Endothelial cell (in vitro differentiated cells): Measurements from ENCODE around the gene IL1RAPL1. TPM values are rescaled to one million over a fixed set of nuclear protein-coding genes. Genes with fewer than 3 reads are reported as not detected.

Source experiments
- DNase-seq: peaks from one replicate; pipeline ENCODE4 v3.0.0; 2021; ENCODE audit warnings: low spot score
- H3K27ac Mint-ChIP-seq: one replicate; pipeline ENCODE4 v1.8.0; 2021; ENCODE audit warnings: mixed read lengths, inconsistent platforms; ENCODE audit not compliant: unreplicated experiment
- H3K27me3 Mint-ChIP-seq: one replicate; pipeline ENCODE4 v1.8.0; 2021; ENCODE audit warnings: mild to moderate bottlenecking, moderate library complexity, mixed read lengths, inconsistent platforms; ENCODE audit not compliant: unreplicated experiment
- H3K36me3 Mint-ChIP-seq: one replicate; pipeline ENCODE4 v1.8.0; 2021; ENCODE audit warnings: mild to moderate bottlenecking, low read depth, mixed read lengths, inconsistent platforms; ENCODE audit not compliant: unreplicated experiment
- H3K4me1 Mint-ChIP-seq: one replicate; pipeline ENCODE4 v1.8.0; 2021; ENCODE audit warnings: mild to moderate bottlenecking, mixed read lengths, inconsistent platforms; ENCODE audit not compliant: unreplicated experiment
- H3K4me3 Mint-ChIP-seq: one replicate; pipeline ENCODE4 v1.8.0; 2021; ENCODE audit warnings: mild to moderate bottlenecking, mixed read lengths, inconsistent platforms; ENCODE audit not compliant: unreplicated experiment
- H3K9me3 Mint-ChIP-seq: one replicate; pipeline ENCODE4 v1.8.0; 2021; ENCODE audit warnings: mixed read lengths, inconsistent platforms; ENCODE audit not compliant: unreplicated experiment
- total RNA-seq: library from RNA; stranded (reverse); fragmentation: NEBNext Ultra II Directional; extraction: Animal tissue kit (Norgen Biotek cat#: 25700); gene quantifications from one replicate; pipeline ENCODE4 v1.2.1, GENCODE V29; 2021; ENCODE audit not compliant: unreplicated experiment
- TF ChIP-seq, protein P1 (sequence below): fragments of 200-600 bp; sonication (generic); IDR thresholded peaks from one replicate; pipeline ENCODE4 v1.5.0; 2021; ENCODE audit warnings: antibody characterized with exemption; ENCODE audit not compliant: unreplicated experiment

The IL1RAPL1 gene
- total RNA-seq, 1 donor from 2014 or later = 0.18 TPM

DNA sequence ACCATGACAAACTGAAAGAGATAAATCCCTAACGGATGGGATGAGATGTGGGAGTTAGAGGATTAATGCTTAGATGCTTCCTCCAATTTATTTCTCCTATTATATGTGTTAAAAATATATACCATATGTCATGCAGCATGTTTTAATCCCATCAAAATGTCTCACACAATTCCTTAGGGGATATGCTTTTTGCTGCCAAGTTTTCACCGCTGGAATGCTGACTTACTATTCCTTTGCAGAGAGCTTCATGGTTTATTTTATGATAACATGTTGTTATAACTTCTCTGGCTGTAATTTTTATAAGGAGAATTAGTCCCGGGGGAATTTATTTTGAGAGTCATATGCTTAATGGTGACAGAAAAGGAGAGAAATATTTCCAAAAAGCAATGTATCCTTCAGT lies 670.3 kb downstream of the IL1RAPL1 start:
- TF ChIP-seq, protein P1, sequence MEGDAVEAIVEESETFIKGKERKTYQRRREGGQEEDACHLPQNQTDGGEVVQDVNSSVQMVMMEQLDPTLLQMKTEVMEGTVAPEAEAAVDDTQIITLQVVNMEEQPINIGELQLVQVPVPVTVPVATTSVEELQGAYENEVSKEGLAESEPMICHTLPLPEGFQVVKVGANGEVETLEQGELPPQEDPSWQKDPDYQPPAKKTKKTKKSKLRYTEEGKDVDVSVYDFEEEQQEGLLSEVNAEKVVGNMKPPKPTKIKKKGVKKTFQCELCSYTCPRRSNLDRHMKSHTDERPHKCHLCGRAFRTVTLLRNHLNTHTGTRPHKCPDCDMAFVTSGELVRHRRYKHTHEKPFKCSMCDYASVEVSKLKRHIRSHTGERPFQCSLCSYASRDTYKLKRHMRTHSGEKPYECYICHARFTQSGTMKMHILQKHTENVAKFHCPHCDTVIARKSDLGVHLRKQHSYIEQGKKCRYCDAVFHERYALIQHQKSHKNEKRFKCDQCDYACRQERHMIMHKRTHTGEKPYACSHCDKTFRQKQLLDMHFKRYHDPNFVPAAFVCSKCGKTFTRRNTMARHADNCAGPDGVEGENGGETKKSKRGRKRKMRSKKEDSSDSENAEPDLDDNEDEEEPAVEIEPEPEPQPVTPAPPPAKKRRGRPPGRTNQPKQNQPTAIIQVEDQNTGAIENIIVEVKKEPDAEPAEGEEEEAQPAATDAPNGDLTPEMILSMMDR = no peak
- Mint-ChIP-seq H3K27me3 (peaks cover 1% of the 10 kb centered on the region), H3K9me3 (no peaks in the 10 kb centered on the region), H3K27ac (no peak overlapping the region), H3K36me3 (no peaks in the 10 kb centered on the region), H3K4me1 (no peaks in the 10 kb centered on the region), H3K4me3 (no peak overlapping the region)
- DNase-seq = no peak

DNA sequence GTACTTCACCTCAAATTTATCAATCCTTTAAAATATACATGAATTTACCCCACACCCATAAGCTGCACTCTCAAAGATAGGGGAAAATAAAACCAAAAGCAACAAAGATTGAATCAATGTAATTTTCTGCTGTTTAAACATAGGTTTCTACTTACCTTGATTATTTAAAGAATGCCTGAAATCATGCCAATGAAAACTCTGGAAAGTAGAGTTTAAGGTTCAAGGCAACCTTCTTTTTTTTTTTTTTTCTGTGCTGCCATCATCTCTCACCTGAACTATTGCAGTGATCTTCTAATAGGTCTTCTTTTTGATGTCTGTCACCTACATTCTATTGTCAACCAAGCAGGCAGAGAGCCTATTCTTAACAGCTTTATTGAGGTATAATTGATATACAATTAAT lies 682.1 kb downstream of the IL1RAPL1 start:
- H3K27me3 Mint-ChIP-seq = peaks cover 2% of the 10 kb centered on the region
- no peaks in the 10 kb centered on the region for H3K4me1 Mint-ChIP-seq
- TF ChIP-seq, protein P1 = no peak
- no peak overlapping the region for H3K27ac Mint-ChIP-seq
- no peak for DNase-seq
- no peak overlapping the region for H3K4me3 Mint-ChIP-seq
- H3K36me3 Mint-ChIP-seq = no peaks in the 10 kb centered on the region
- H3K9me3 Mint-ChIP-seq = no peaks in the 10 kb centered on the region

DNA sequence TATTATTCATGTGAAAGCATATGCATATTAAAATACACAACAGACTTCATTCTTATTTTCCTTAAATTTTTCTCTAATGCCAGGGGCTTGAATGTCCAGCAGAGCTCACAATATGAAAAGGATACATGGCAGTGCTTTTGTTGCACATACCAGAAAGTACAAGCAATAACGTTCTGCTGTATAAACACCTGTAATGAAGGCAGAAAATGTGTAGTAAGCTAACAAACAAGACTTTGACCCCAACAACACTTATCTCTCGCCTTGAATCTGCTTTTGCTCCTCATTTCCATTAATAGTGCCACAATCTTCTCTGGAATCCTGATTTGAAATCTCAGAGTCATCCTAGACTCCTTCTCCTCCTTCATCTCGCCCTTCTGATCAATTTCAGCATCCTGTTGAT lies 687.3 kb downstream of the IL1RAPL1 start:
- no peak overlapping the region for H3K27ac Mint-ChIP-seq
- H3K36me3 Mint-ChIP-seq = no peaks in the 10 kb centered on the region
- no peak for DNase-seq
- no peak overlapping the region for H3K4me3 Mint-ChIP-seq
- peaks cover 2% of the 10 kb centered on the region for H3K27me3 Mint-ChIP-seq
- H3K4me1 Mint-ChIP-seq = no peaks in the 10 kb centered on the region
- H3K9me3 Mint-ChIP-seq = no peaks in the 10 kb centered on the region
- TF ChIP-seq, protein P1 = no peak

DNA sequence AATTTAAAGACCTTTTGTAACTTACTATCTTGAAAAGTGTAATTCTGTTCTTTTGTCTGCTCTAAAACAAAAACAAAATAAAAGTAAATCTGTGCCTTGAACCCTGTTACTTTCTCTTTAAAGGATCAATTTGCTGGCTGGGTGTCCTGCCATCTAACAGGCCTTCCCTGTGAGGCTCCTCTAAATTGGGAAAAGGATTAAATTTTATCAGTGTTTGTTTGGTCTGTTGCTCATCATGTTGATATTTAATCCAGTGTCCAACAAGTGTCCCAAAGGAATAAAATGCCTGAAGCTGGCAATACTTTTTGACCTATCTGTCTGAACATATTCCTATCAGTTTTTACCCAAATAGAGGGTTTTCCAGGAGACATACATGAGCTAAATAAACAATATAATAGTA lies 688.7 kb downstream of the IL1RAPL1 start:
- Mint-ChIP-seq H3K4me1 (no peaks in the 10 kb centered on the region), H3K36me3 (no peaks in the 10 kb centered on the region), H3K27ac (no peak overlapping the region), H3K9me3 (no peaks in the 10 kb centered on the region), H3K27me3 (peaks cover 2% of the 10 kb centered on the region), H3K4me3 (no peak overlapping the region)
- TF ChIP-seq, protein P1 = no peak
- no peak for DNase-seq

DNA sequence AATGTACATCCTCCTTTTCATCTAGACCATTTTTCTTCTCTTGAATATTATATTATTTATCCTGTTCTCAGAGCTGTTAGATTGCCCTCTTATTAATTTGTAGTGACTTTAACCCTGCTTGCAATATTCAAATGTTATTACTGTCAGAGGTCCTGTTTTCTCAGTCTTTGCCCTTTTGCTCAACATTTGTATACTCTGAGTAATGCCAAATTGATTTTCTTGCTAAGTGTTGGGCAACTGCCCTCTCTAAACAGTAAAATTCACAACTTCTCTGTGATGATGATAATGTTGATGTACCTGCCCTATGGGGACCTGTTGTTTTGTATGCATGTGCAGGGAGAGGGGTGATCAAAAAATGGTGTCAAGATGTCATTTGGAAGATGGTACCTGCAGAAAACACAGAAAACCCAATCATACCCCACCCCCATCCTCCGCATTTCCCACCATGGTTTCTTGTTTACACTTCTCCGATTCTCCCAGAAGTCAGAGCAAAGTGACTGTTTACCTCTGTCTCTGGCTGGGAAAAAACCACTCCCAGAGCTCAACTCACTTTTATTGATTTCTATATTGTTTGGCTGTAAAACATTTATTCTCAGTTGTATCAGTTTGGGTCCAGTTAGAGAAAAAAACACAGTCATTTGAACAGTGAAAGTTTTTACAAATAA lies 694.0 kb downstream of the IL1RAPL1 start:
- TF ChIP-seq, protein P1 = no peak
- Mint-ChIP-seq H3K9me3 (no peaks in the 10 kb centered on the region), H3K4me1 (no peaks in the 10 kb centered on the region), H3K27me3 (no peaks in the 10 kb centered on the region), H3K4me3 (no peak overlapping the region), H3K36me3 (no peaks in the 10 kb centered on the region), H3K27ac (no peak overlapping the region)
- no peak for DNase-seq
